SKM-1 (cell line): Measurements from ENCODE around the gene SEC22C.
"Not testable (repeated sequence)": the region's sequence is repeated elsewhere in the genome, so short reads cannot be mapped to it uniquely, and the experiment has no call there.

Experiments used
- DNase-seq: peaks from one replicate; lab custom pipeline; 2025; ENCODE audit not compliant: unreplicated experiment; lab: John Stamatoyannopoulos, UW

The SEC22C gene

GRCh38 chr3:42582474-42583070, 805 bp upstream of the SEC22C start:
- no peak for DNase-seq

GRCh38 chr3:42581400-42581708, 413 bp downstream of the SEC22C start:
- DNase-seq, result no peak

- not testable (repeated sequence) for DNase-seq
Measured at GRCh38 chr3:42579346-42579745, 2.4 kb downstream of the SEC22C start.

GRCh38 chr3:42578054-42578453, 3.7 kb downstream of the SEC22C start:
- DNase-seq, result no peak

- no peak for DNase-seq
Measured at GRCh38 chr3:42575137-42575741, 6.5 kb downstream of the SEC22C start.

- no peak for DNase-seq
Measured at GRCh38 chr3:42572278-42572677, 9.5 kb downstream of the SEC22C start.

- no peak for DNase-seq
Measured at GRCh38 chr3:42569593-42570142, 12.1 kb downstream of the SEC22C start.

GRCh38 chr3:42562047-42562907, 19.5 kb downstream of the SEC22C start:
- DNase-seq, result no peak

GRCh38 chr3:42557854-42558253, 23.9 kb downstream of the SEC22C start:
- no peak for DNase-seq

GRCh38 chr3:42556817-42557216, 24.9 kb downstream of the SEC22C start:
- not testable (repeated sequence) for DNase-seq

GRCh38 chr3:42556089-42556632, 25.6 kb downstream of the SEC22C start:
- DNase-seq, result no peak

GRCh38 chr3:42552830-42553229, 28.9 kb downstream of the SEC22C start:
- DNase-seq, result no peak

- DNase-seq, result no peak
Measured at GRCh38 chr3:42550250-42550649, 31.5 kb downstream of the SEC22C start.

GRCh38 chr3:42549131-42549530, 32.6 kb downstream of the SEC22C start:
- no peak for DNase-seq

- no peak for DNase-seq
Measured at GRCh38 chr3:42547401-42547945, 34.3 kb downstream of the SEC22C start.

- DNase-seq, result no peak
Measured at GRCh38 chr3:42546691-42547213, 35.0 kb downstream of the SEC22C start.

GRCh38 chr3:42545284-42545900, 36.4 kb downstream of the SEC22C start:
- no peak for DNase-seq

- DNase-seq, result no peak
Measured at GRCh38 chr3:42544492-42545283, 37.1 kb downstream of the SEC22C start.

GRCh38 chr3:42541079-42541478, 40.7 kb downstream of the SEC22C start:
- no peak for DNase-seq
